Activated CD8-positive, alpha-beta T cell treated with anti-CD3 and anti-CD28 coated beads for 36 hours (primary cell): ENCODE results near the gene SCAND1. TPM values are rescaled to one million over a fixed set of nuclear protein-coding genes. Genes with fewer than 3 reads are reported as not detected.
A peak's percentile ranks its signal among the peaks of the same experiment; 100 is the strongest.
"Not testable (repeated sequence)": the region's sequence is repeated elsewhere in the genome, so short reads cannot be mapped to it uniquely, and the experiment has no call there.

Experiments
- ATAC-seq: fragments of 200-7000 bp; cut with Tn5 transposase; one replicate; pipeline ENCODE4 v1.10.0; 2021; ENCODE audit warnings: mild to moderate bottlenecking, moderate library complexity
- CTCF ChIA-PET: fragments of 350-600 bp; sonication (Branson Sonifier 250); formaldehyde crosslinking; loops from one replicate; lab custom pipeline; 2021; ENCODE audit warnings: antibody characterized with exemption; lab: Charles Lee
- POLR2A ChIA-PET: fragments of 350-600 bp; sonication (Branson Sonifier 250); formaldehyde crosslinking; loops from one replicate; lab custom pipeline; 2021; ENCODE audit warnings: antibody characterized with exemption; lab: Charles Lee
- DNase-seq: peaks from one replicate; pipeline ENCODE4 v3.0.0-alpha.2; 2020
- H3K27ac Mint-ChIP-seq: one replicate; pipeline ENCODE4 v1.8.0; 2021; ENCODE audit warnings: mild to moderate bottlenecking, mixed read lengths
- H3K27me3 Mint-ChIP-seq: one replicate; pipeline ENCODE4 v1.8.0; 2021; ENCODE audit warnings: mixed read lengths
- H3K36me3 Mint-ChIP-seq: one replicate; pipeline ENCODE4 v1.8.0; 2021; ENCODE audit warnings: low read depth, mixed read lengths
- H3K4me1 Mint-ChIP-seq: one replicate; pipeline ENCODE4 v1.8.0; 2021; ENCODE audit warnings: low read depth, mixed read lengths
- H3K4me3 Mint-ChIP-seq: one replicate; pipeline ENCODE4 v1.8.0; 2021; ENCODE audit warnings: mild to moderate bottlenecking, moderate library complexity, mixed read lengths
- H3K9me3 Mint-ChIP-seq: one replicate; pipeline ENCODE4 v1.8.0; 2021; ENCODE audit warnings: mixed read lengths
- CTCF ChIP-seq: fragments of 200-600 bp; IDR thresholded peaks from one replicate; pipeline ENCODE4 v1.8.0; 2022; ENCODE audit warnings: antibody characterized with exemption, mild to moderate bottlenecking
- intact Hi-C: fragments of 100-400 bp; cut with micrococcal nuclease; formaldehyde crosslinking; loops from one replicate; pipeline ENCODE4 v1.10.0; 2022
- total RNA-seq, 2 experiments: library from RNA; stranded (reverse); gene quantifications; one replicate each; pipeline ENCODE4 v1.2.3, GENCODE V29; 2021

Gene SCAND1
- total RNA-seq, 2 experiments from 2014 or later = 46.4 to 49.2 TPM

DNA sequence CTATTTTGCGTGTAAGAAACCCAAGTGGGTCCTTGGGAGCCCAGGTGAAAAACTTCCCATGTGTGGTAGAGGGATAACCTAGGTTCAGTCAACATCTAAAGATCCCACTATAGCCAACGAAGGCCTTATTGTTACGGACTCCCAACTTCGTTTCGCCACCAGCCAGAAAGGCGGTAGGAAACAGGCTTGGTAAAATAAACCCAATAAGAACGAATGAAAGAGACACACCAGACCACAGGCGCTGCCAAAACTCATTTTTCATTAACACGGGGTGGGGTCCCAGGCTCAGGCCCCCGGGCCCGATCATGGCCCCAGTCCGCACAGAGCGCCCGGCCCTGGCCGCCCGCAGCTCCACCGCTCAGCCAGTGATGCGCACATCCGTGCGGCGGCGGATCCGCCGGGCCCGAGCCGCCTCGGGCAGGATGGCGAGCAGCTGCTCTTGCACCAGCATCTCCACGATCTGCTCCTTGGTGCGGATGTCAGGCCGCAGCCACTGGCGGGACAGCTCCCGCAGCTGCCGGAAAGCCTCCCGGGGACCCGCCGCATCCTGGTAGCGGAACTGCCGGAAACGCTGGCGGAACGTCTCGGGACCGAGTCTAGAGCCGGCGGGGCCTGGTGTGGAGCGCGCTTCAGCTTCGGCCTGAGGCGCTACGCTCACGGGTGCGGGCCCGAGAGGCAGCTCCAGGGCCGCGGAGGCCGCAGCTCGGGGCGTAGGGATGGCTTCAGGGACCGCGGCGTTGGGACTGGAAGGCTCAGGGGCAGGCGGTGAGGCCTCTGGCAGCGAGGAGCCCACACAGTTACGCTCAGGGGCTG lies 709 bp downstream of the SCAND1 start:
- CTCF ChIA-PET = interaction anchor here (0.7 to 3.8 kb wide), 40 partner anchors 7 to 620 kb away, joined by 3 to 42 read pairs (median 4); partner anchors contain the start of genes CEP250, CNBD2, CPNE1 and NFS1
- TF ChIP-seq CTCF = no peak

DNA sequence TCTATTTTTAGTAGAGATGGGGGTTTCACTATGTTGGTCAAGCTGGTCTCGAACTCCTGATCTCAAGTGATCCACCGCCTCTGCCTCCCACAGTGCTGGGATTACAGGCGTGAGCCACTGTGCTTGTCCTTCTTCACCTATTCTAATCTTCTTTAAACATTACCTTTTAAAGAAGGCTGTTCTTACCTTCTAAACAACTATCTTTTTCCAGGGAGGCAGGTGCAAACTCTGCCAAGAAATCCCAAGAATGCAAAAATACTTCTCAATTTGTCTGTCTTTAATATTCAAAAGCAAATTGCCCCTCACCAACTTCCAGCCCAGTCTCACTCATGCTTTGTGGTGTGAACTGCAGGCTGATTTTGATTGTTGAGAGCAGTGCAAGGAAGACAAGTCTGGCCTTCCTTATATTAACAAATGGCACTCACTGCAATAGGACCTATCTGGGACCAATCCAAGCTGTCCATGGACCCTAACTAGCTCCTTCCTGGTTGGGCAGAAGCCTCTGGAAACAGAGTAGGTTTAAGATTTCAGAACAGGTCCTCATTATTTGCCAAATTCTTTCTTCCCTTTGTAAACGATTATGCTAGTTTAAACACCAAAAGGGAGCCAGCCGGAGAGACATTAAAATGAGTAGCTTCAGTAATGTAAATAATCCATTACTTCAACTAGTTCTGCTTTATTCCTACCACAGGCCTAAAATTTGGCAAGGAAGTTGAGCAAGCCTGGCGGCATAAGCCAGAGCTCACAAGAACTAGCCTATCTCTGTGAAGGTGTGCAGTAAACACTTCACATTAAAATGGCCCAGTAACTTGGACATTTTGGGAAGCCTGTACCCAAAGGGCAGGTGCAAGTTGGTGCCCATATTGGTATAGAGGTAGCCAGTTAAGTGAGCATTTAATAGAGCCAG lies 1.6 kb downstream of the SCAND1 start:
- CTCF ChIA-PET = interaction anchor here (1.2 to 3.8 kb wide), 8 partner anchors 10 to 351 kb away, joined by 4 to 42 read pairs (median 9); partner anchors contain the start of genes NFS1 and ROMO1
- peak overlapping the region; percentile 98 for H3K4me3 Mint-ChIP-seq
- H3K27me3 Mint-ChIP-seq = no peaks in the 10 kb centered on the region
- intact Hi-C loops = loop anchor here (10.0 kb wide), 1 partner anchor 338 kb away; the partner anchor contains the start of gene SPAG4
- H3K36me3 Mint-ChIP-seq = peaks cover 17% of the 10 kb centered on the region
- peaks cover 16% of the 10 kb centered on the region for H3K4me1 Mint-ChIP-seq
- ATAC-seq (no peak), DNase-seq (peak; percentile 9)
- no peaks in the 10 kb centered on the region for H3K9me3 Mint-ChIP-seq
- TF ChIP-seq CTCF = no peak
- H3K27ac Mint-ChIP-seq = peak overlapping the region; percentile 100
- POLR2A ChIA-PET = interaction anchor here (1.1 to 3.8 kb wide), 9 partner anchors 8 to 692 kb away, joined by 3 to 19 read pairs (median 9); partner anchors contain the start of genes CPNE1, ERGIC3, PHF20 and RBM12

More for the DNA sequence above, 709 bp downstream of the SCAND1 start:
- H3K27me3 Mint-ChIP-seq = no peaks in the 10 kb centered on the region
- peaks cover 2% of the 10 kb centered on the region for H3K9me3 Mint-ChIP-seq
- H3K36me3 Mint-ChIP-seq = peaks cover 12% of the 10 kb centered on the region
- peaks cover 16% of the 10 kb centered on the region for H3K4me1 Mint-ChIP-seq
- ATAC-seq (peak; percentile 13), DNase-seq (peak; percentile 72)
- H3K27ac Mint-ChIP-seq = peak overlapping the region; percentile 100
- POLR2A ChIA-PET = interaction anchor here (0.5 to 3.8 kb wide), 32 partner anchors 9 to 820 kb away, joined by 3 to 19 read pairs (median 4); partner anchors contain the start of genes CNBD2, CPNE1, DSN1 and ERGIC3
- H3K4me3 Mint-ChIP-seq = peak overlapping the region; percentile 98
- intact Hi-C loops = loop anchor here (10.0 kb wide), 1 partner anchor 339 kb away; the partner anchor contains the start of gene SPAG4

DNA sequence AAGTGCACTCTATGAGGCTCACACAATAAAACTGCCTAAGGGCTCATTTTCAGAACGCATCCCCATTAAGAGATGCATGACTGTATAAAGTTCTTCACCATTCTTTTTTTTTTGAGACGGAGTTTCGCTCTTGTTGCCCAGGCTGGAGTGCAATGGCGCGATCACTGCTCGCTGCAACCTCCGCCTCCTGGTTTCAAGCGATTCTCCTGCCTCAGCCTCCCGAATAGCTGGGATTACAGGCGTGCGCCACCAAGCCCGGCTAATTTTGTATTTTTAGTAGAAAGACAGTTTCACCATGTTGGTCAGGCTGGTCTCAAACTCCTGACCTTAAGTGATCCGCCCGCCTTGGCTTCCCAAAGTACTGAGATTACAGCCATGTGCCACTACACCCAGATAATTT lies 2.2 kb downstream of the SCAND1 start:
- Mint-ChIP-seq H3K4me3 (peak overlapping the region; percentile 98), H3K4me1 (peaks cover 16% of the 10 kb centered on the region), H3K36me3 (peaks cover 24% of the 10 kb centered on the region), H3K27ac (peak overlapping the region; percentile 100)
- not testable (repeated sequence) for H3K27me3 Mint-ChIP-seq, DNase-seq, H3K9me3 Mint-ChIP-seq, ATAC-seq
- intact Hi-C loops = loop anchor here (10.0 kb wide), 1 partner anchor 337 kb away; the partner anchor contains the start of gene SPAG4
- ChIA-PET CTCF (interaction anchor here (1.2 to 2.7 kb wide), 2 partner anchors 27 to 333 kb away, joined by 4 to 8 read pairs; no protein-coding TSS in a partner anchor), POLR2A (interaction anchor here (1.8 to 3.8 kb wide), 3 partner anchors 35 to 210 kb away, joined by 7 to 19 read pairs (median 17); partner anchors contain the start of genes PHF20 and RBM39)

DNA sequence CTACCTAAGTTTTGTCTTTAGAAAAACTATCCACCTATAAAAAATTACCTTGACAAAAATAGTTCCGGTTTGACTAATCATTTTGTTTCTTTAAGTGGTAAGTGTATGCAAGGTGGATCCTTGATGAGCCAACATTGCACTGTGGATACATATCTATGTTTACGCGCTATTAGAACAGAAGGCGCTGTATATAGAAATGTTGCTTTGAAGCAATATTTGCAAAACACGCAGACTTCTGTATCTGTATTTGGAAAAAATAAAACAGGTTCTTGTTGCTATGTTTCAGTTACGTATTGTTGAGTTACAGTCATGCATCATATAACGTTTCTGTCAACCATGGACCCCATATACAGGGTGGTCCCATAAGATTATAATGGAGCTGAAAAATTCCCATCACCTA lies 4.2 kb downstream of the SCAND1 start:
- intact Hi-C loops = loop anchor here (10.0 kb wide), 1 partner anchor 335 kb away; the partner anchor contains the start of gene SPAG4
- peaks cover 24% of the 10 kb centered on the region for H3K36me3 Mint-ChIP-seq
- no peak overlapping the region for H3K4me3 Mint-ChIP-seq
- no peak for TF ChIP-seq CTCF
- no peaks in the 10 kb centered on the region for H3K27me3 Mint-ChIP-seq
- no peaks in the 10 kb centered on the region for H3K9me3 Mint-ChIP-seq
- peaks cover 9% of the 10 kb centered on the region for H3K4me1 Mint-ChIP-seq
- ATAC-seq (no peak), DNase-seq (no peak)
- ChIA-PET POLR2A (no interaction called here), CTCF (interaction anchor here (1.2 kb wide), 1 partner anchor 342 kb away, joined by 3 read pairs; no protein-coding TSS in a partner anchor)
- H3K27ac Mint-ChIP-seq = no peak overlapping the region
